HepG2 (cell line): ENCODE data around the gene CXorf65. TPM values are rescaled to one million over a fixed set of nuclear protein-coding genes. Genes with fewer than 3 reads are reported as not detected.

ENCODE experiments used
- ATF5 ChIP-seq: sonication (generic); formaldehyde crosslinking; IDR thresholded peaks from 2 replicates; pipeline ENCODE4 v1.4.0; 2020; ENCODE audit warnings: mild to moderate bottlenecking, low read depth, missing genetic modification reagents
- FOXA1 ChIP-seq, 2 experiments: fragments of 450-650 bp in 1 of 2; sonication (generic) in 1 of 2; formaldehyde crosslinking in 1 of 2; IDR thresholded peaks; 2 replicates each; pipeline versions ENCODE4 v1.4.0 to v1.6.1; 2016 to 2020; ENCODE audit warnings: missing genetic modification reagents in 1 of 2
- FOXK1 ChIP-seq: sonication (generic); formaldehyde crosslinking; IDR thresholded peaks from 2 replicates; pipeline ENCODE4 v1.4.0; 2020; ENCODE audit warnings: low read depth, missing genetic modification reagents, borderline replicate concordance
- HNRNPK ChIP-seq: fragments of 200-400 bp; formaldehyde crosslinking; IDR thresholded peaks from 2 replicates; pipeline ENCODE4 v1.6.1; 2018; ENCODE audit warnings: low read length, low read depth, moderate library complexity, mild to moderate bottlenecking; ENCODE audit not compliant: poor library complexity, severe bottlenecking
- IKZF1 ChIP-seq: fragments of 450-650 bp; IDR thresholded peaks from 2 replicates; pipeline ENCODE4 v1.7.1; 2016
- KAT8 ChIP-seq: IDR thresholded peaks from 2 replicates; pipeline ENCODE4 v1.6.1; 2016; ENCODE audit warnings: missing genetic modification reagents, missing compliant biosample characterization
- MAZ ChIP-seq, 2 experiments: sonication (generic) in 1 of 2; formaldehyde crosslinking in 1 of 2; IDR thresholded peaks; 2 replicates each; pipeline versions ENCODE4 v1.5.0 to v1.6.1; 2012 to 2020; ENCODE audit warnings: low read depth in 2 of 2, mild to moderate bottlenecking in 2 of 2, borderline replicate concordance in 1 of 2, improper control_type of control experiment in 1 of 2, low read length in 1 of 2, missing genetic modification reagents in 1 of 2, moderate library complexity in 1 of 2
- PAXIP1 ChIP-seq: sonication (generic); formaldehyde crosslinking; conservative IDR thresholded peaks from 2 replicates; pipeline ENCODE4 v1.4.0; 2020; ENCODE audit warnings: mild to moderate bottlenecking, missing genetic modification reagents, moderate library complexity
- REL ChIP-seq: sonication (generic); formaldehyde crosslinking; conservative IDR thresholded peaks from 2 replicates; pipeline ENCODE4 v1.8.0; 2022; ENCODE audit warnings: mild to moderate bottlenecking, missing genetic modification reagents, moderate library complexity
- RFX1 ChIP-seq: fragments of 450-650 bp; IDR thresholded peaks from 2 replicates; pipeline ENCODE4 v1.6.1; 2017
- ZBTB20 ChIP-seq: sonication (generic); formaldehyde crosslinking; IDR thresholded peaks from 2 replicates; pipeline ENCODE4 v1.8.1; 2023; ENCODE audit warnings: missing genetic modification reagents, low read depth, mild to moderate bottlenecking, borderline replicate concordance
- ZBTB7A ChIP-seq: sonication (generic); formaldehyde crosslinking; IDR thresholded peaks from 2 replicates; pipeline ENCODE4 v1.8.0; 2022; ENCODE audit warnings: mild to moderate bottlenecking, missing genetic modification reagents
- ZNF256 ChIP-seq: sonication (generic); formaldehyde crosslinking; conservative IDR thresholded peaks from 2 replicates; pipeline ENCODE4 v1.4.0; 2020; ENCODE audit warnings: missing genetic modification reagents
- ZNF414 ChIP-seq: sonication (generic); formaldehyde crosslinking; IDR thresholded peaks from 2 replicates; pipeline ENCODE4 v1.5.0; 2020; ENCODE audit warnings: missing genetic modification reagents
- ZNF460 ChIP-seq: sonication (generic); formaldehyde crosslinking; IDR thresholded peaks from 2 replicates; pipeline ENCODE4 v1.5.1; 2020; ENCODE audit warnings: missing genetic modification reagents, mild to moderate bottlenecking, borderline replicate concordance
- polyA plus RNA-seq, 8 experiments: library from polyadenylated mRNA; depleted of rRNA in 3 of 8; stranded (reverse) in 7 of 8; unstranded in 1 of 8; fragments of >200 nt; fragmentation: Illumina TruSeq in 4 of 8; extraction: Trizol in 4 of 8; gene quantifications; 2 replicates each; pipeline versions ENCODE4 v1.2.1 to v1.2.3, GENCODE V29; 2011 to 2016; ENCODE audit warnings: low read depth in 4 of 8, missing spikeins in 1 of 8, mixed read lengths in 1 of 8; ENCODE audit not compliant: insufficient read depth in 1 of 8
- total RNA-seq, 5 experiments: library from RNA; depleted of rRNA; stranded (reverse); fragments of >200 nt; fragmentation: Illumina TruSeq; extraction: Trizol; gene quantifications; 2 replicates each; pipeline ENCODE4 v1.2.3, GENCODE V29; 2016; ENCODE audit warnings: low read depth in 1 of 5
- TF ChIP-seq, protein P1 (sequence below): sonication (generic); formaldehyde crosslinking; IDR thresholded peaks from 2 replicates; pipeline ENCODE4 v1.9.0; 2021; ENCODE audit warnings: missing genetic modification reagents, mild to moderate bottlenecking, borderline replicate concordance
- TF ChIP-seq, protein P2 (sequence below): IDR thresholded peaks from 2 replicates; pipeline ENCODE4 v1.6.1; 2016; ENCODE audit warnings: missing genetic modification reagents, missing compliant biosample characterization
- TF ChIP-seq, protein P3 (sequence below): IDR thresholded peaks from 2 replicates; pipeline ENCODE4 v1.6.1; 2016

CXorf65 gene
- total and polyA plus RNA-seq, 2 of the 13 experiments (the other 11 are each of a cell fraction or from before 2014, with no cell fraction given) = not detected

DNA sequence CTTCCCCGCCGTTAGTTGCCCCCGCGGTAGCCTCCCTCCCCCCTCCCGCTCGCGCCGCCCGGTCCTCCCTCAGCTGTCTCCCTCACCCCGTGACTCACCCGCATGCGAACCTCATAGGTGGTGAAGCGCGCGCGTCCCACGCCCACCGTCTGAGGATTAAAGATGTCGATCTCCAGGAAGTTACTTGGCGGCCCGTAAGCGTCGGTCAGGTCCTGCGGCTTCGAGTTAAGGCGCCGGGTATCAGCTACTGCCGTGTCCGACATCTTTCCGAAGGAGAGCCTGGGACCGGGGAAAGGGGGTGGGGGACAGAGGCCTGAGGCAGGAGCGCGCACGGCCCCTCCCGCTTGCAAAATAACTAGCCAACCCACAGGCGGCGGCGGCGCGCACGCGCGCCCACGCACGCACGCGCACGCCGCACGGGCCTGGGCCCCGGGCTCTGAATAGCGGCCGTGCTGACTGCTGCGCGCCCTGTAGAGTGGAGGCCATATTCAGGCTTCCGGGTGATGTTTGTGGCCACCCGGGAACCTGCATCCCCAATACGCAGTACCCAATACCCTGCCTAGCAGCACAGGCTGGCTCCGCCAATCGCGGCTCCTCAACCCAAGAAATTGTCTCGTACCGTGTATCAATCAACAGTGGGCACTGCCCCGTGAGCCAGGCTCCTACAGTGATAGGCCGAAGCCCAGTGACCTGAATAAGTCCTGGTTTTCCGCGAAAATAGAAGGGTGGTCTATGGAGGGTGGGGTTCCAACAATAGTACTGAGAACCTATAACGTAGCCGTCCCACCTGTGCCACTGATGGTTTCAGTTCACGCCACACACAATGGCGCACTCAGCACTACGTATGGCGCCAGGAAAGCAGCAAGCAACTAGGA lies 38.3 kb downstream of the CXorf65 start, which contains the start of gene SNX12 (continued):
- TF ChIP-seq, protein P1, sequence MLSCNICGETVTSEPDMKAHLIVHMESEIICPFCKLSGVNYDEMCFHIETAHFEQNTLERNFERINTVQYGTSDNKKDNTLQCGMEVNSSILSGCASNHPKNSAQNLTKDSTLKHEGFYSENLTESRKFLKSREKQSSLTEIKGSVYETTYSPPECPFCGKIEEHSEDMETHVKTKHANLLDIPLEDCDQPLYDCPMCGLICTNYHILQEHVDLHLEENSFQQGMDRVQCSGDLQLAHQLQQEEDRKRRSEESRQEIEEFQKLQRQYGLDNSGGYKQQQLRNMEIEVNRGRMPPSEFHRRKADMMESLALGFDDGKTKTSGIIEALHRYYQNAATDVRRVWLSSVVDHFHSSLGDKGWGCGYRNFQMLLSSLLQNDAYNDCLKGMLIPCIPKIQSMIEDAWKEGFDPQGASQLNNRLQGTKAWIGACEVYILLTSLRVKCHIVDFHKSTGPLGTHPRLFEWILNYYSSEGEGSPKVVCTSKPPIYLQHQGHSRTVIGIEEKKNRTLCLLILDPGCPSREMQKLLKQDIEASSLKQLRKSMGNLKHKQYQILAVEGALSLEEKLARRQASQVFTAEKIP (CRISPR knock-in tag) = no peak
- TF ChIP-seq IKZF1 (no peak), REL (CRISPR knock-in tag) (0 out of 2 replicates have a peak, but pooled peaks have one; percentile 62), ATF5 (CRISPR knock-in tag) (no peak), ZNF460 (CRISPR knock-in tag) (no peak), PAXIP1 (CRISPR knock-in tag) (no peak; the same call in 1 of the 2 replicates), RFX1 (no peak), FOXA1 (IDR thresholded peaks at IDR 0.05) (no peak), FOXA1 (CRISPR knock-in tag; IDR thresholded peaks at IDR 0.05) (peak; percentile 61; the same call in 1 of the 2 replicates), ZBTB20 (no peak), MAZ (IDR thresholded peaks at IDR 0.05; ENCODE audit: borderline replicate concordance, low read depth, low read length) (0 out of 2 replicates have a peak, but pooled peaks have one; percentile 36), MAZ (CRISPR knock-in tag; IDR thresholded peaks at IDR 0.05; ENCODE audit: low read depth) (no peak), HNRNPK (peak; percentile 88), ZBTB7A (CRISPR knock-in tag) (no peak), ZNF414 (CRISPR knock-in tag) (peak; percentile 64; the same call in 1 of the 2 replicates), ZNF256 (CRISPR knock-in tag) (no peak), KAT8 (peak; percentile 77), FOXK1 (CRISPR knock-in tag) (peak; percentile 86; the same call in 1 of the 2 replicates)
- TF ChIP-seq, protein P2, sequence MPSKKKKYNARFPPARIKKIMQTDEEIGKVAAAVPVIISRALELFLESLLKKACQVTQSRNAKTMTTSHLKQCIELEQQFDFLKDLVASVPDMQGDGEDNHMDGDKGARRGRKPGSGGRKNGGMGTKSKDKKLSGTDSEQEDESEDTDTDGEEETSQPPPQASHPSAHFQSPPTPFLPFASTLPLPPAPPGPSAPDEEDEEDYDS = peak; percentile 54
- TF ChIP-seq, protein P3, sequence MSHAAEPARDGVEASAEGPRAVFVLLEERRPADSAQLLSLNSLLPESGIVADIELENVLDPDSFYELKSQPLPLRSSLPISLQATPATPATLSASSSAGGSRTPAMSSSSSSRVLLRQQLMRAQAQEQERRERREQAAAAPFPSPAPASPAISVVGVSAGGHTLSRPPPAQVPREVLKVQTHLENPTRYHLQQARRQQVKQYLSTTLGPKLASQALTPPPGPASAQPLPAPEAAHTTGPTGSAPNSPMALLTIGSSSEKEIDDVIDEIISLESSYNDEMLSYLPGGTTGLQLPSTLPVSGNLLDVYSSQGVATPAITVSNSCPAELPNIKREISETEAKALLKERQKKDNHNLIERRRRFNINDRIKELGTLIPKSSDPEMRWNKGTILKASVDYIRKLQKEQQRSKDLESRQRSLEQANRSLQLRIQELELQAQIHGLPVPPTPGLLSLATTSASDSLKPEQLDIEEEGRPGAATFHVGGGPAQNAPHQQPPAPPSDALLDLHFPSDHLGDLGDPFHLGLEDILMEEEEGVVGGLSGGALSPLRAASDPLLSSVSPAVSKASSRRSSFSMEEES (CRISPR knock-in tag) = 0 out of 2 replicates have a peak, but pooled peaks have one; percentile 5
